Measurements from ENCODE around the gene CPB2.

The CPB2 gene

GRCh38 chr13:46132109-46132508 lies 27.3 kb upstream of the CPB2 start:
- no peak for TF ChIP-seq CTCF (IDR thresholded peaks at IDR 0.05)
- no peak overlapping the region for H3K4me3 ChIP-seq (ENCODE audit: low read depth in 1 of 2, low read length in 1 of 2)
- no peaks in the 10 kb centered on the region for H3K27me3 ChIP-seq
- no peaks in the 10 kb centered on the region for H3K4me1 ChIP-seq (ENCODE audit: control insufficient read depth in 1 of 2, insufficient read depth in 1 of 2, low read depth in 1 of 2, low read length in 1 of 2)
- peaks cover 100% of the 10 kb centered on the region for H3K36me3 ChIP-seq
- H3K9me3 ChIP-seq: peaks cover 13% of the 10 kb centered on the region
- peak overlapping the region; percentile 16 for H3K27ac ChIP-seq

GRCh38 chr13:46131705-46132104 lies 26.9 kb upstream of the CPB2 start:
- Histone ChIP-seq H3K4me3 (ENCODE audit: low read depth in 1 of 2, low read length in 1 of 2) (no peak overlapping the region), H3K4me1 (ENCODE audit: control insufficient read depth in 1 of 2, insufficient read depth in 1 of 2, low read depth in 1 of 2, low read length in 1 of 2) (no peaks in the 10 kb centered on the region), H3K9me3 (peaks cover 13% of the 10 kb centered on the region), H3K36me3 (peaks cover 100% of the 10 kb centered on the region), H3K27ac (no peak overlapping the region), H3K27me3 (no peaks in the 10 kb centered on the region)
- no peak for TF ChIP-seq CTCF (IDR thresholded peaks at IDR 0.05)

- no peak for TF ChIP-seq CTCF (IDR thresholded peaks at IDR 0.05)
- Histone ChIP-seq H3K27ac (no peak overlapping the region), H3K27me3 (no peaks in the 10 kb centered on the region)
Measured at GRCh38 chr13:46129955-46130618, 25.3 kb upstream of the CPB2 start.

GRCh38 chr13:46129124-46129523 lies 24.3 kb upstream of the CPB2 start:
- H3K27me3 ChIP-seq: no peaks in the 10 kb centered on the region
- H3K36me3 ChIP-seq: peaks cover 92% of the 10 kb centered on the region
- no peak overlapping the region for H3K4me3 ChIP-seq (ENCODE audit: low read depth in 1 of 2, low read length in 1 of 2)
- peaks cover 5 to 9% of the 10 kb centered on the region in 2 experiments for H3K4me1 ChIP-seq (ENCODE audit: control insufficient read depth in 1 of 2, insufficient read depth in 1 of 2, low read depth in 1 of 2, low read length in 1 of 2)
- H3K9me3 ChIP-seq: peaks cover 13% of the 10 kb centered on the region
- no peak for TF ChIP-seq CTCF (IDR thresholded peaks at IDR 0.05)
- H3K27ac ChIP-seq: no peak overlapping the region

More at GRCh38 chr13:46129955-46130618, 25.3 kb upstream of the CPB2 start:
- Histone ChIP-seq H3K4me3 (ENCODE audit: low read depth in 1 of 2, low read length in 1 of 2) (no peak overlapping the region), H3K9me3 (peaks cover 13% of the 10 kb centered on the region), H3K36me3 (peaks cover 100% of the 10 kb centered on the region), H3K4me1 (ENCODE audit: control insufficient read depth in 1 of 2, insufficient read depth in 1 of 2, low read depth in 1 of 2, low read length in 1 of 2) (no peaks in the 10 kb centered on the region)

GRCh38 chr13:46127358-46128023 lies 22.7 kb upstream of the CPB2 start:
- H3K4me1 ChIP-seq (ENCODE audit: control insufficient read depth in 1 of 2, insufficient read depth in 1 of 2, low read depth in 1 of 2, low read length in 1 of 2): peaks cover 9 to 14% of the 10 kb centered on the region in 2 experiments
- peak overlapping the region; percentile 67 for H3K27ac ChIP-seq
- H3K4me3 ChIP-seq (ENCODE audit: low read depth in 1 of 2, low read length in 1 of 2): no peak overlapping the region
- H3K36me3 ChIP-seq: peaks cover 75% of the 10 kb centered on the region
- H3K9me3 ChIP-seq: peaks cover 5% of the 10 kb centered on the region
- no peaks in the 10 kb centered on the region for H3K27me3 ChIP-seq
- no peak for TF ChIP-seq CTCF (IDR thresholded peaks at IDR 0.05)

All from neutrophil (primary cell).